ENCODE data around the gene SMYD1. TPM values are rescaled to one million over a fixed set of nuclear protein-coding genes. Genes with fewer than 3 reads are reported as not detected.

Gene SMYD1
- polyA plus RNA-seq, 1 donor from 2014 or later = not detected

DNA sequence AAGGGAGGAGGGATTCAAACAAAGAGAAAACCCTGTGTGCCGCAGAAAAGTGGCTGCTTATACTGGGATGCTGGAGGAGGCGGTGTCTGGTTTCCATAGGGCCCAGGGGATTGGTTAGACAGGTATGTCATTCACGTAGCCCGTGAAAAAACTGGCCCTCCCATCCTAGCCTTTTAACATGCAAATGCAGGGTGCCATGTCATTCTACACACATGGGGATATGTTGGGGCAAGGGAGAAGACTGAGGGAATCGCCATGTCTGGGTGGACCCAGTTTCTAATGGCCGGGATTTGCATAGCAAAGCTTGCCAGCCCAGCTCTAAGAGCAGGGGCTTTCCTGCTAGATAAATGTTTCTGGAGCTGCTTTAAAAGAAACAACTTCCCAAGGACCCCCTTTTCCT lies 43.1 kb upstream of the SMYD1 start:
- no peak for TF ChIP-seq EZH2 (IDR thresholded peaks at IDR 0.05; ENCODE audit: borderline replicate concordance, insufficient read depth, low read length, poor library complexity, severe bottlenecking)
- no peak for TF ChIP-seq EP300 (conservative IDR thresholded peaks at IDR 0.05; ENCODE audit: poor library complexity, severe bottlenecking)
- TF ChIP-seq MXI1 (conservative IDR thresholded peaks at IDR 0.05; ENCODE audit: poor library complexity, severe bottlenecking) = no peak
- no peak for TF ChIP-seq TAF1 (IDR thresholded peaks at IDR 0.05; ENCODE audit: low read depth)
- no peak for TF ChIP-seq RAD21 (conservative IDR thresholded peaks at IDR 0.05)
- TF ChIP-seq POLR2AphosphoS5 (IDR thresholded peaks at IDR 0.05) = no peak
- TF ChIP-seq SMC3 (conservative IDR thresholded peaks at IDR 0.05; ENCODE audit: poor library complexity) = no peak
- TF ChIP-seq, protein P1, sequence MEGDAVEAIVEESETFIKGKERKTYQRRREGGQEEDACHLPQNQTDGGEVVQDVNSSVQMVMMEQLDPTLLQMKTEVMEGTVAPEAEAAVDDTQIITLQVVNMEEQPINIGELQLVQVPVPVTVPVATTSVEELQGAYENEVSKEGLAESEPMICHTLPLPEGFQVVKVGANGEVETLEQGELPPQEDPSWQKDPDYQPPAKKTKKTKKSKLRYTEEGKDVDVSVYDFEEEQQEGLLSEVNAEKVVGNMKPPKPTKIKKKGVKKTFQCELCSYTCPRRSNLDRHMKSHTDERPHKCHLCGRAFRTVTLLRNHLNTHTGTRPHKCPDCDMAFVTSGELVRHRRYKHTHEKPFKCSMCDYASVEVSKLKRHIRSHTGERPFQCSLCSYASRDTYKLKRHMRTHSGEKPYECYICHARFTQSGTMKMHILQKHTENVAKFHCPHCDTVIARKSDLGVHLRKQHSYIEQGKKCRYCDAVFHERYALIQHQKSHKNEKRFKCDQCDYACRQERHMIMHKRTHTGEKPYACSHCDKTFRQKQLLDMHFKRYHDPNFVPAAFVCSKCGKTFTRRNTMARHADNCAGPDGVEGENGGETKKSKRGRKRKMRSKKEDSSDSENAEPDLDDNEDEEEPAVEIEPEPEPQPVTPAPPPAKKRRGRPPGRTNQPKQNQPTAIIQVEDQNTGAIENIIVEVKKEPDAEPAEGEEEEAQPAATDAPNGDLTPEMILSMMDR (IDR thresholded peaks at IDR 0.05; ENCODE audit: poor library complexity, severe bottlenecking) = no peak
- TF ChIP-seq, protein P2, sequence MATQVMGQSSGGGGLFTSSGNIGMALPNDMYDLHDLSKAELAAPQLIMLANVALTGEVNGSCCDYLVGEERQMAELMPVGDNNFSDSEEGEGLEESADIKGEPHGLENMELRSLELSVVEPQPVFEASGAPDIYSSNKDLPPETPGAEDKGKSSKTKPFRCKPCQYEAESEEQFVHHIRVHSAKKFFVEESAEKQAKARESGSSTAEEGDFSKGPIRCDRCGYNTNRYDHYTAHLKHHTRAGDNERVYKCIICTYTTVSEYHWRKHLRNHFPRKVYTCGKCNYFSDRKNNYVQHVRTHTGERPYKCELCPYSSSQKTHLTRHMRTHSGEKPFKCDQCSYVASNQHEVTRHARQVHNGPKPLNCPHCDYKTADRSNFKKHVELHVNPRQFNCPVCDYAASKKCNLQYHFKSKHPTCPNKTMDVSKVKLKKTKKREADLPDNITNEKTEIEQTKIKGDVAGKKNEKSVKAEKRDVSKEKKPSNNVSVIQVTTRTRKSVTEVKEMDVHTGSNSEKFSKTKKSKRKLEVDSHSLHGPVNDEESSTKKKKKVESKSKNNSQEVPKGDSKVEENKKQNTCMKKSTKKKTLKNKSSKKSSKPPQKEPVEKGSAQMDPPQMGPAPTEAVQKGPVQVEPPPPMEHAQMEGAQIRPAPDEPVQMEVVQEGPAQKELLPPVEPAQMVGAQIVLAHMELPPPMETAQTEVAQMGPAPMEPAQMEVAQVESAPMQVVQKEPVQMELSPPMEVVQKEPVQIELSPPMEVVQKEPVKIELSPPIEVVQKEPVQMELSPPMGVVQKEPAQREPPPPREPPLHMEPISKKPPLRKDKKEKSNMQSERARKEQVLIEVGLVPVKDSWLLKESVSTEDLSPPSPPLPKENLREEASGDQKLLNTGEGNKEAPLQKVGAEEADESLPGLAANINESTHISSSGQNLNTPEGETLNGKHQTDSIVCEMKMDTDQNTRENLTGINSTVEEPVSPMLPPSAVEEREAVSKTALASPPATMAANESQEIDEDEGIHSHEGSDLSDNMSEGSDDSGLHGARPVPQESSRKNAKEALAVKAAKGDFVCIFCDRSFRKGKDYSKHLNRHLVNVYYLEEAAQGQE (IDR thresholded peaks at IDR 0.05; ENCODE audit: borderline replicate concordance) = no peak
- H3K9ac ChIP-seq (ENCODE audit: low read length) = no peak overlapping the region
- H3K27me3 ChIP-seq (ENCODE audit: insufficient read depth, low read depth, low read length) = no peaks in the 10 kb centered on the region
- no peaks in the 10 kb centered on the region for H3K9me3 ChIP-seq (ENCODE audit: low read length)
- no peaks in the 10 kb centered on the region for H3K79me2 ChIP-seq (replicated peaks; ENCODE audit: insufficient read depth, low read length)
- H3K27ac ChIP-seq (ENCODE audit: low read length) = no peak overlapping the region
- no peak overlapping the region for H3K4me2 ChIP-seq (ENCODE audit: low read length)
- no peaks in the 10 kb centered on the region for H3K36me3 ChIP-seq (ENCODE audit: insufficient read depth, low read length)
- H3K9me2 ChIP-seq (ENCODE audit: insufficient read depth, low read length) = no peaks in the 10 kb centered on the region
- H3K4me3 ChIP-seq (ENCODE audit: low read length) = no peak overlapping the region
- no peak overlapping the region for H2AFZ ChIP-seq (ENCODE audit: low read depth, low read length)
- no peaks in the 10 kb centered on the region for H4K20me1 ChIP-seq (ENCODE audit: insufficient read depth)
- no peaks in the 10 kb centered on the region for H3F3A ChIP-seq (ENCODE audit: insufficient read depth, low read length, poor library complexity, severe bottlenecking)

DNA sequence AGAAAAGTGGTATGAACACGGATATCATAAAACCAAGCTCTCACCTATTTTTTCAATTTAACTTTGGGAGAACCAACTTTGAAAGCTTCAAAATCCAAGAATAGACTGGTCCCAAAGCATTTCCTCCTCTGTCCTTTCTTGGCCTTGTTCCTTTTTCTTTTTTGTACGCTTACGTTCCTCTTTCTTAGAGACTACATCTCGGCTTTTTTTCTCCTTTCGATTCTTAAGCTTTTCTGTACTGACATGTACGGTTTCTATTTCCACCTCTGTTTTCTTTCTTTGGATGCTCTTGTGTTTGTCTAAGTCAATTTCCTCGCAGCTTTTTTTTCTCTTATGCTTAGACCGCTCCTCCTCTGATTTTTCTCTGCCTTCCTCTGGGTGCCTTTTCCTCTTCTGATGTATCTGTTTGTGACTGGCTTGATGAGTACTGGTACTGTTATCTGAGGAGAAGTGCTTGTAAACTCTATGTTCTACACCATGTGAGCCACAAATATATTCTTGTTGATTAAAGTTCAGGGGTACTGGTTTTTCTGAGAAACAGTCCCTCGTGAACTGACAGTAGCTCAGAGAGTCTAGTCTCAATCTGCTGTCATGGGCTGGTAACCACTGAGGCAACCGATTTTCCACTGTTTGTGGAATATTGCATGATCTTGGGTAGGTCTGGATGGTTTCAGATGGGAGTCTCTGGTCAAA lies 39.8 kb upstream of the SMYD1 start:
- H3K27ac ChIP-seq (ENCODE audit: low read length) = no peak overlapping the region
- TF ChIP-seq RAD21 (conservative IDR thresholded peaks at IDR 0.05) (no peak), EP300 (conservative IDR thresholded peaks at IDR 0.05; ENCODE audit: poor library complexity, severe bottlenecking) (no peak), MXI1 (conservative IDR thresholded peaks at IDR 0.05; ENCODE audit: poor library complexity, severe bottlenecking) (no peak), EZH2 (IDR thresholded peaks at IDR 0.05; ENCODE audit: borderline replicate concordance, insufficient read depth, low read length, poor library complexity, severe bottlenecking) (no peak), SMC3 (conservative IDR thresholded peaks at IDR 0.05; ENCODE audit: poor library complexity) (no peak), POLR2AphosphoS5 (IDR thresholded peaks at IDR 0.05) (no peak), TAF1 (IDR thresholded peaks at IDR 0.05; ENCODE audit: low read depth) (no peak)
- TF ChIP-seq, protein P1 (IDR thresholded peaks at IDR 0.05; ENCODE audit: poor library complexity, severe bottlenecking) = no peak
- TF ChIP-seq, protein P2 (IDR thresholded peaks at IDR 0.05; ENCODE audit: borderline replicate concordance) = no peak
- H3K36me3 ChIP-seq (ENCODE audit: insufficient read depth, low read length) = no peaks in the 10 kb centered on the region
- H4K20me1 ChIP-seq (ENCODE audit: insufficient read depth) = no peaks in the 10 kb centered on the region
- H3F3A ChIP-seq (ENCODE audit: insufficient read depth, low read length, poor library complexity, severe bottlenecking) = no peaks in the 10 kb centered on the region
- H3K4me2 ChIP-seq (ENCODE audit: low read length) = no peak overlapping the region
- no peaks in the 10 kb centered on the region for H3K79me2 ChIP-seq (replicated peaks; ENCODE audit: insufficient read depth, low read length)
- H3K9me3 ChIP-seq (ENCODE audit: low read length) = no peaks in the 10 kb centered on the region
- H3K4me3 ChIP-seq (ENCODE audit: low read length) = no peak overlapping the region
- H3K9ac ChIP-seq (ENCODE audit: low read length) = no peak overlapping the region
- no peaks in the 10 kb centered on the region for H3K9me2 ChIP-seq (ENCODE audit: insufficient read depth, low read length)
- no peaks in the 10 kb centered on the region for H3K27me3 ChIP-seq (ENCODE audit: insufficient read depth, low read depth, low read length)
- no peak overlapping the region for H2AFZ ChIP-seq (ENCODE audit: low read depth, low read length)

Measured in neural cell (in vitro differentiated cells).